Aorta (tissue), 5 donors: ENCODE results near the gene RAP1GDS1. TPM values are rescaled to one million over a fixed set of nuclear protein-coding genes. Genes with fewer than 3 reads are reported as not detected.
A peak's percentile ranks its signal among the peaks of the same experiment; 100 is the strongest.

Experiments used
- ATAC-seq: fragments of 200-7000 bp; cut with Tn5 transposase; one replicate; pipeline ENCODE4 v1.9.1; 2022; ENCODE audit warnings: moderate library complexity; ENCODE audit not compliant: low FRiP score
- DNase-seq, 2 donors: peaks; one replicate each; pipeline ENCODE4 v3.0.0-alpha.2; 2020
- H3K27ac ChIP-seq, 2 donors: one replicate each; pipeline ENCODE4 v1.5.1; 2013; ENCODE audit warnings: low read length in 2 of 2, mild to moderate bottlenecking in 2 of 2, moderate library complexity in 2 of 2, control low read depth in 1 of 2, inconsistent platforms in 1 of 2, low read depth in 1 of 2
- H3K27me3 ChIP-seq, 2 donors: one replicate each; pipeline ENCODE4 v1.6.1; 2013; ENCODE audit warnings: control low read depth in 1 of 2, low read length in 1 of 2, mild to moderate bottlenecking in 1 of 2, moderate library complexity in 1 of 2; ENCODE audit not compliant: insufficient read depth in 2 of 2, control insufficient read depth in 1 of 2
- H3K36me3 ChIP-seq, 2 donors: one replicate each; pipeline ENCODE4 v1.6.1; 2013; ENCODE audit warnings: control low read depth in 1 of 2, low read length in 1 of 2, mild to moderate bottlenecking in 1 of 2; ENCODE audit not compliant: insufficient read depth in 2 of 2, control insufficient read depth in 1 of 2
- H3K4me1 ChIP-seq, 2 donors: one replicate each; pipeline ENCODE4 v1.6.1; 2013; ENCODE audit warnings: low read length in 2 of 2, control low read depth in 1 of 2, mild to moderate bottlenecking in 1 of 2, moderate library complexity in 1 of 2; ENCODE audit not compliant: insufficient read depth in 2 of 2, control insufficient read depth in 1 of 2
- H3K4me3 ChIP-seq, 2 donors: one replicate each; pipeline ENCODE4 v1.5.1; 2013; ENCODE audit warnings: low read length in 2 of 2, control low read depth in 1 of 2, mild to moderate bottlenecking in 1 of 2
- H3K9me3 ChIP-seq: one replicate; pipeline ENCODE4 v1.6.1; 2013; ENCODE audit warnings: mild to moderate bottlenecking, low read length; ENCODE audit not compliant: control insufficient read depth
- WGBS, 2 donors: extraction: QIAGEN DNeasy Blood & Tissue Kit; methylation state at CpG; one replicate each; pipeline ENCODE4 v1.1.7; 2013; 5-methylcytosine and 5-hydroxymethylcytosine counted together
- intact Hi-C, 2 donors: fragments of 100-400 bp; cut with DNase I; formaldehyde crosslinking; loops; one replicate each; pipeline versions ENCODE4 v1.14.2 to v1.15.0; 2022
- polyA plus RNA-seq, 2 donors: library from polyadenylated mRNA; stranded (reverse); fragments of 200-250 nt; gene quantifications; one replicate each; pipeline ENCODE4 v1.2.3, GENCODE V29; 2013
- total RNA-seq, 2 donors: library from RNA; stranded (reverse); fragmentation: NEBNext Ultra II Directional; extraction: Animal tissue kit (Norgen Biotek cat#: 25700); gene quantifications; one replicate each; pipeline ENCODE4 v1.2.1, GENCODE V29; 2021
- donor health status: healthy with polysubstance abuse.
- donor health status: Bipolar disorder and iron deficiency.
- donor health status: DM: no; HTN: no; CAD: no.
- donor health status: DM: no; HTN: no; CAD: no.
- donor health status: DM: yes; HTN: yes; CAD: no.

The RAP1GDS1 gene
- total and polyA plus RNA-seq, 4 donors = 13.7 to 35.3 (median 26.4) TPM

DNA sequence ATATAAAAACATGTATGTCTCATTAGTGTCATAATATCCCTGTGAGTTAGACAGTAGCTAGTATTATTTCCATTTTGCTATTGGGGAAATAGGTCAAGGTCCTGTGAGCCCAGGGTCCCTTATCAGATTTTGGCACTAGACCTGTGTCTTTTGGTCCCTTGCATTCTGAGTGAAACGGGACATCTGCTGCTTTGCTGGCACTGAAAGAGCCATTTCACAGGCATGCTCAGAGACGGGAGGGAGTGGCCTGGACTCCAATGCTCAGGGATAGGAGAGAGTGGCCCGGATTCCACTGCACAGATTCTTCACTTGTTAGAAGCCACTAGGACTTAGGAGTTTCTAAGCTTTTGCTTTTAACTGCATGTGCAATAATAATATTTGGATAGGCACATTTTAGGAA, 220.0 kb downstream of the RAP1GDS1 start:
- no peaks in the 10 kb centered on the region for H3K27me3 ChIP-seq
- H3K36me3 ChIP-seq = no peaks in the 10 kb centered on the region
- DNase-seq (no peak), ATAC-seq (peak; percentile 46)
- intact Hi-C loops = no loop called here
- peaks cover 0 to 4% of the 10 kb centered on the region in 2 donors for H3K4me1 ChIP-seq
- no peaks in the 10 kb centered on the region for H3K9me3 ChIP-seq
- WGBS, 2 donors = 5 to 10% methylated on average over 3 of the region's 3 CpGs
- no peak overlapping the region for H3K4me3 ChIP-seq
- H3K27ac ChIP-seq = no peak overlapping the region

- H3K9me3 ChIP-seq = no peaks in the 10 kb centered on the region
- no peaks in the 10 kb centered on the region for H3K27me3 ChIP-seq
- no peaks in the 10 kb centered on the region for H3K36me3 ChIP-seq
- DNase-seq (no peak), ATAC-seq (no peak)
- H3K4me1 ChIP-seq = peaks cover 0 to 4% of the 10 kb centered on the region in 2 donors
- WGBS, 2 donors = 90 to 92% methylated on average over 3 of the region's 3 CpGs
- intact Hi-C loops = no loop called here
- H3K4me3 ChIP-seq = no peak overlapping the region
- no peak overlapping the region for H3K27ac ChIP-seq
Measured at GRCh38 chr4:98482503-98482846, 221.3 kb downstream of the RAP1GDS1 start.

DNA sequence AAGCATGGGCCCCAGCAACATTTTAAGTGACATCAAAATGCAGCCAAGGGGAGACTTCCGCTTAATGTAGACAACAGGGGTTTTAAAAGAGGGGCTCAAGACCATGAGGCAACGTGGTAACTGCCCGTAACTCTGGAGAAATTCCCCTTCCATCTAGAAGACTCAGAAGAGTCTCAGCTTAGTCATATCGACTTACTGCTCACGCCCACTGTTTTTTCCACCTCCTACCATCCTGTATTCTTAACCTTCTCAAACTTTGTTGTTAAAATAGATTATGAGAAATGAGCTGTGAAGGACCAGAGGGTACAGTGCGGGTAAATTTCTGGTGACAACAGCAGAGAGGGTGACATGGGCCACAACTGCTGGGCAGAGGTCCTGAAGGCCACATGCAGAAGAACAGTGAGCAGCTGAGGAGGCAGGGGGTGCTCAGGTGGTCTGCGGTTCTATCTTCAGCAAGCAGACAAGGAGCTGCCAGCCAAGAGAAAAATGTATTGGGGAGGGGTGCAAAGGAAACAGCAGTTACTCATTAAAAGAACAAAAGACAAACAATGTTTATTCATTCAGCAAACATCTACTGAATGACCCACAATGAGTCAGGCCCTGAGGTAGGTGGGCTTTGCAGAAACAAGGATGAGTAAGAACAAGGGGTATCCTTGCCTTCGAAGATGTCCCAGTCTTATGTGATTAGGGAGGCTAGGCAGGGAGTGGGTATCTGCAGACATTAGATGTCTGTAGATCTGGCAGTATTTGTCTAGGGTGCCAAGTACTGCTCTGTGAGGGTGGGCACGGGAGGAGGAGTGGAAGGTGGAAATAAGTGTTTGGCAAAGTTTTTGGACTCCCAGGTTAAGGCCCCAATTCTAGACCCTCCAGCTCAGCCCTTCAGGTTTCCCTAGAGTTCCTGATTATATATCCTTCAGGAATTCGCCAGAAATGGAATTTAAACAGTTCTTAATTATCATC, 221.9 kb downstream of the RAP1GDS1 start:
- WGBS, 2 donors = 92 to 95% methylated on average over 10 of the region's 10 CpGs
- H3K4me3 ChIP-seq = no peak overlapping the region
- peaks cover 0 to 4% of the 10 kb centered on the region in 2 donors for H3K4me1 ChIP-seq
- no peaks in the 10 kb centered on the region for H3K36me3 ChIP-seq
- H3K27me3 ChIP-seq = no peaks in the 10 kb centered on the region
- ATAC-seq (no peak), DNase-seq (no peak)
- intact Hi-C loops = no loop called here
- H3K27ac ChIP-seq = no peak overlapping the region
- no peaks in the 10 kb centered on the region for H3K9me3 ChIP-seq

DNA sequence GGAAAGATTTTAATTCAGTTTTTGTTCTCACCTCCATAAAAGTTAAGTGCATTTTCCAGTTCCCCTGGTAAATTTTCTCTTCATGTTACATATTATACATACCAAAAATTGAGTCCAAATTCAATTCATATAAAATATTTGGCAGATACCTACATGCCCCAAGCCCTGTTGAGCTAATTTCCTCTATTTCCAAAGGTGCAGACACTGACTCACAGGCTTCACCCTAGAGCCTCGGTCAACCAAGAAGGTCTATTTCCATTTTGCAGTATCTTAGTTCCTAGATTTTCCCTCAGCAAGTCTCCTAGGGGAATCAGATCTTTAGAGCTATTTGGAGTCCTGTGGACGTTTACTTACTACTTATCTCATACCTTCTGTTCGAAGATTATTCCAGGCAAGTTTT, 222.8 kb downstream of the RAP1GDS1 start:
- no peak overlapping the region for H3K4me3 ChIP-seq
- H3K27me3 ChIP-seq = no peaks in the 10 kb centered on the region
- H3K27ac ChIP-seq = no peak overlapping the region
- H3K36me3 ChIP-seq = no peaks in the 10 kb centered on the region
- no peak for ATAC-seq
- H3K9me3 ChIP-seq = no peaks in the 10 kb centered on the region
- peaks cover 0 to 4% of the 10 kb centered on the region in 2 donors for H3K4me1 ChIP-seq
- DNase-seq = no peak
- WGBS, 2 donors = 57 to 79% methylated on average over 3 of the region's 3 CpGs
- intact Hi-C loops = no loop called here

GRCh38 chr4:98485816-98486345, 224.7 kb downstream of the RAP1GDS1 start:
- H3K27ac ChIP-seq = no peak overlapping the region
- 87 to 94% methylated on average over 7 of the region's 7 CpGs for WGBS, 2 donors

DNA sequence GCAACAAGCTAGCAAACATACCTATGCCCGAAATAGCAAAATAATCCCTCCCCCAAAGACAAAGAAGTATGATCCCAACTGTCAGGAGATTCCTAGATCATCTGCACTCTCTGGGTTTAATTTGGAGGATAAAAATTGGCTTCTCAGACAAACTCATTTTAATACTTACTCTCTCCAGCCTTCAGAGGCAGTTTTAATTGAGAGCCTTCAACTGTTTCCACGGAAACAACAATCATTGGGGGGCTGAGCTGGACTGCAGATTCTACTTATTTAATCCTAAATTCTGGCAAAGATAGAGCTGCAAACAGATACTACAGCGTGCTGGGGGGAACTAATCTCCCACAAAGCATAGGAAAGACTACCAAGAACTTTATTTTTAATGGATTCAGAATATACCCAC, 229.1 kb downstream of the RAP1GDS1 start:
- ATAC-seq = no peak
- no peaks in the 10 kb centered on the region for H3K27me3 ChIP-seq
- H3K36me3 ChIP-seq = no peaks in the 10 kb centered on the region
- H3K27ac ChIP-seq = no peak overlapping the region
- H3K9me3 ChIP-seq = no peaks in the 10 kb centered on the region
- WGBS, 2 donors = 97 to 98% methylated on average over 3 of the region's 3 CpGs
- peaks cover 0 to 1% of the 10 kb centered on the region in 2 donors for H3K4me1 ChIP-seq
- intact Hi-C loops = no loop called here
- no peak overlapping the region for H3K4me3 ChIP-seq
- no peak for DNase-seq

More at GRCh38 chr4:98485816-98486345, 224.7 kb downstream of the RAP1GDS1 start:
- DNase-seq = no peak
- Histone ChIP-seq H3K4me3 (no peak overlapping the region), H3K36me3 (no peaks in the 10 kb centered on the region), H3K27me3 (no peaks in the 10 kb centered on the region), H3K9me3 (no peaks in the 10 kb centered on the region), H3K4me1 (peaks cover 0 to 4% of the 10 kb centered on the region in 2 donors)
- intact Hi-C loops = no loop called here
- ATAC-seq = no peak

- peaks cover 0 to 1% of the 10 kb centered on the region in 2 donors for H3K4me1 ChIP-seq
- intact Hi-C loops = no loop called here
- DNase-seq (peak in 1 of 2 donors; percentile 57), ATAC-seq (no peak)
- no peak overlapping the region for H3K4me3 ChIP-seq
- H3K27ac ChIP-seq = no peak overlapping the region
- no peaks in the 10 kb centered on the region for H3K36me3 ChIP-seq
- no peaks in the 10 kb centered on the region for H3K27me3 ChIP-seq
- 83% methylated on average over 7 of the region's 7 CpGs for WGBS, 2 donors
- H3K9me3 ChIP-seq = no peaks in the 10 kb centered on the region
Measured at GRCh38 chr4:98491899-98492559, 230.8 kb downstream of the RAP1GDS1 start.

DNA sequence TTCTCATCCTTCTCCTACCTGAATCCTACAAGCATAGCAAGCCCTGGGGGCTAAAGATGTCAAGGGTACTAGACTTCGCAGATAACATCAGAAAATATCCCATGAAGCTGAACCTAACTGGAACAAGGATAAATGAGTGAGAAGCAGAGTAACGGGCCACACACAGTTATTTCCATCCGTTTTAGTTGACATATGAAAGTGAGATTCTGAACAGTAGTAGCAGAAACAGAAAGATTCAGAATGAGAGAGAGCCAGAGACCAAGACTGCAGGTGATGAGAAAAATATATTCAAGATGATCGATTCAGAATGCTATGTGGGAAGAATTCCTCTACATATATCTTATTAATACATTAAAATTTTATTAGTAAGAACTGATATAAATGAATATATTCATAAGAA, 232.1 kb downstream of the RAP1GDS1 start:
- WGBS, 2 donors = 85% methylated on average over 4 of the region's 4 CpGs
- no peaks in the 10 kb centered on the region for H3K36me3 ChIP-seq
- ATAC-seq = no peak
- H3K4me3 ChIP-seq = no peak overlapping the region
- no peaks in the 10 kb centered on the region for H3K27me3 ChIP-seq
- intact Hi-C loops = no loop called here
- DNase-seq = no peak
- no peak overlapping the region for H3K27ac ChIP-seq
- H3K4me1 ChIP-seq = peaks cover 0 to 1% of the 10 kb centered on the region in 2 donors
- H3K9me3 ChIP-seq = no peaks in the 10 kb centered on the region
